B cell (primary cell): ENCODE results near the gene CACNG4. TPM values are rescaled to one million over a fixed set of nuclear protein-coding genes. Genes with fewer than 3 reads are reported as not detected.

Source experiments
- ATAC-seq: fragments of 200-7000 bp; cut with Tn5 transposase; one replicate; pipeline ENCODE4 v1.10.0; 2021; ENCODE audit warnings: low read depth, mild to moderate bottlenecking, moderate number of reproducible peaks, moderate library complexity
- CTCF ChIA-PET: fragments of 350-600 bp; sonication (Branson Sonifier 250); formaldehyde crosslinking; loops from one replicate; lab custom pipeline; 2021; ENCODE audit warnings: antibody characterized with exemption, inconsistent platforms; lab: Charles Lee
- POLR2A ChIA-PET: fragments of 350-600 bp; sonication (Branson Sonifier 250); formaldehyde crosslinking; loops from one replicate; lab custom pipeline; 2021; ENCODE audit warnings: antibody characterized with exemption; lab: Charles Lee
- DNase-seq: peaks from one replicate; pipeline ENCODE4 v3.0.0; 2013
- H2AFZ ChIP-seq: 2 replicates; pipeline ENCODE4 v1.6.1; 2012; ENCODE audit warnings: mild to moderate bottlenecking, low read depth, low read length; ENCODE audit not compliant: insufficient read depth, poor library complexity, severe bottlenecking
- H3K27ac ChIP-seq, 2 donors: 1 replicate in 1 of 2; 2 replicates in 1 of 2; pipeline ENCODE4 v1.5.1; 2012 to 2013; ENCODE audit warnings: low read length in 2 of 2, mild to moderate bottlenecking in 2 of 2, moderate library complexity in 1 of 2
- H3K27me3 ChIP-seq, 4 experiments: fragments of 200-600 bp in 1 of 4; sonication (generic) in 1 of 4; replicated peaks in 1 of 4; 1 replicate in 2 of 4; 2 replicates in 2 of 4; pipeline versions ENCODE4 v1.6.1 to v1.7.0; 2013 to 2016; ENCODE audit warnings: low read length in 3 of 4, mild to moderate bottlenecking in 2 of 4, mixed read lengths in 1 of 4, moderate library complexity in 1 of 4; ENCODE audit not compliant: insufficient read depth in 4 of 4, control insufficient read depth in 3 of 4; ENCODE audit errors: control extremely low read depth in 1 of 4
- H3K36me3 ChIP-seq, 2 experiments: replicated peaks in 1 of 2; 1 replicate in 1 of 2; 2 replicates in 1 of 2; pipeline versions ENCODE4 v1.6.1 to v1.7.1; 2013; ENCODE audit warnings: low read length in 1 of 2; ENCODE audit not compliant: insufficient read depth in 2 of 2, control insufficient read depth in 1 of 2; ENCODE audit errors: control extremely low read depth in 1 of 2, extremely low read depth in 1 of 2
- H3K4me1 ChIP-seq, 2 donors: fragments of 200-600 bp in 1 of 2; sonication (generic) in 1 of 2; 1 replicate in 1 of 2; 2 replicates in 1 of 2; pipeline versions ENCODE4 v1.5.1 to v1.6.1; 2013 to 2017; ENCODE audit warnings: low read length in 2 of 2; ENCODE audit not compliant: control insufficient read depth in 2 of 2, insufficient read depth in 2 of 2
- H3K4me2 ChIP-seq: replicated peaks from 2 replicates; pipeline ENCODE3; 2012; ENCODE audit warnings: mild to moderate bottlenecking, low read depth, low read length; ENCODE audit not compliant: poor library complexity, severe bottlenecking
- H3K4me3 ChIP-seq, 5 experiments: fragments of 200-600 bp in 1 of 5; sonication (generic) in 1 of 5; 1 replicate in 3 of 5; 2 replicates in 2 of 5; pipeline versions ENCODE4 v1.5.1 to v1.7.0; 2011 to 2016; ENCODE audit warnings: low read length in 4 of 5, mild to moderate bottlenecking in 4 of 5, low read depth in 2 of 5, control low read depth in 1 of 5, moderate library complexity in 1 of 5; ENCODE audit not compliant: insufficient read depth in 1 of 5; ENCODE audit errors: control extremely low read depth in 1 of 5, extremely low read depth in 1 of 5
- H3K79me2 ChIP-seq: fragments of 200-600 bp; sonication (generic); one replicate; pipeline ENCODE4 v1.6.0; 2016; ENCODE audit warnings: low read length; ENCODE audit not compliant: control insufficient read depth, insufficient read depth
- H3K9ac ChIP-seq: fragments of 200-600 bp; sonication (generic); 2 replicates; pipeline ENCODE4 v1.6.1; 2017; ENCODE audit warnings: mild to moderate bottlenecking, low read length, moderate library complexity
- H3K9me3 ChIP-seq, 3 donors: one replicate each; pipeline versions ENCODE4 v1.6.1 to v1.7.1; 2013; ENCODE audit warnings: low read length in 2 of 3; ENCODE audit not compliant: control insufficient read depth in 2 of 3, insufficient read depth in 1 of 3; ENCODE audit errors: control extremely low read depth in 1 of 3
- H4K20me1 ChIP-seq: 2 replicates; pipeline ENCODE4 v1.6.0; 2012; ENCODE audit warnings: mild to moderate bottlenecking, low read length; ENCODE audit not compliant: insufficient read depth, control insufficient read depth, poor library complexity, severe bottlenecking
- H3K27ac Mint-ChIP-seq: one replicate; pipeline ENCODE4 v1.8.0; 2021; ENCODE audit warnings: mixed read lengths
- H3K27me3 Mint-ChIP-seq: one replicate; pipeline ENCODE4 v1.8.0; 2021; ENCODE audit warnings: mixed read lengths
- H3K4me1 Mint-ChIP-seq: one replicate; pipeline ENCODE4 v1.8.0; 2021; ENCODE audit warnings: mixed read lengths
- H3K4me3 Mint-ChIP-seq: one replicate; pipeline ENCODE4 v1.8.0; 2021; ENCODE audit warnings: mixed read lengths
- H3K9me3 Mint-ChIP-seq: one replicate; pipeline ENCODE4 v1.8.0; 2022; ENCODE audit warnings: mixed read lengths; ENCODE audit not compliant: insufficient read depth
- CTCF ChIP-seq: fragments of 200-600 bp; IDR thresholded peaks from one replicate; pipeline ENCODE4 v1.8.0; 2022; ENCODE audit warnings: antibody characterized with exemption, mild to moderate bottlenecking
- EZH2 ChIP-seq: IDR thresholded peaks from 2 replicates; pipeline ENCODE4 v1.6.1; 2012; ENCODE audit warnings: borderline replicate concordance, low read depth, mild to moderate bottlenecking, moderate library complexity, low read length; ENCODE audit not compliant: insufficient read depth, poor library complexity, severe bottlenecking
- WGBS: methylation state at CpG from one replicate; pipeline ENCODE4 v1.1.5; 2013; ENCODE audit warnings: missing lambda C conversion rate; ENCODE audit not compliant: insufficient coverage; 5-methylcytosine and 5-hydroxymethylcytosine counted together
- intact Hi-C: fragments of 100-400 bp; cut with micrococcal nuclease; formaldehyde crosslinking; loops from one replicate; pipeline ENCODE4 v1.10.0; 2022
- polyA plus RNA-seq: library from polyadenylated mRNA; depleted of rRNA; stranded (reverse); fragments of >200 nt; gene quantifications from 2 replicates; pipeline ENCODE4 v1.2.3, GENCODE V29; 2012
- total RNA-seq, 2 donors: library from RNA; stranded (reverse); fragments of 120-200 nt in 1 of 2; gene quantifications; 1 replicate in 1 of 2; 2 replicates in 1 of 2; pipeline versions ENCODE4 v1.2.3 to v1.2.4, GENCODE V29; 2013 to 2022

The CACNG4 gene
- total and polyA plus RNA-seq, 2 donors (not counting 1 experiment from before 2014, with no cell fraction given) = not detected

GRCh38 chr17:66984730-66985129 lies 20.2 kb downstream of the CACNG4 start:
- Histone ChIP-seq H3K4me1 (no peaks in the 10 kb centered on the region), H3K9ac (no peak overlapping the region), H3K36me3 (no peaks in the 10 kb centered on the region), H4K20me1 (no peaks in the 10 kb centered on the region), H3K9me3 (peaks cover 0 to 2% (median 0%) of the 10 kb centered on the region in 3 donors), H3K27me3 (peaks cover 0 to 2% (median 0%) of the 10 kb centered on the region in 4 experiments), H3K79me2 (no peaks in the 10 kb centered on the region), H3K4me3 (no peak overlapping the region), H2AFZ (no peak overlapping the region), H3K27ac (no peak overlapping the region), H3K4me2 (no peak overlapping the region)
- DNase-seq (no peak), ATAC-seq (no peak)
- no peak overlapping the region for H3K4me3 Mint-ChIP-seq
- TF ChIP-seq EZH2 = no peak
- no peak for TF ChIP-seq CTCF
- POLR2A ChIA-PET = no interaction called here
- H3K4me1 Mint-ChIP-seq = no peaks in the 10 kb centered on the region
- peaks cover 28% of the 10 kb centered on the region for H3K27me3 Mint-ChIP-seq
- 77% methylated on average over 7 of the region's 7 CpGs for WGBS
- intact Hi-C loops = no loop called here
- no peaks in the 10 kb centered on the region for H3K9me3 Mint-ChIP-seq
- CTCF ChIA-PET = no interaction called here
- no peak overlapping the region for H3K27ac Mint-ChIP-seq

GRCh38 chr17:66985338-66986237 lies 21.1 kb downstream of the CACNG4 start:
- no peaks in the 10 kb centered on the region for H4K20me1 ChIP-seq
- intact Hi-C loops = no loop called here
- no peak overlapping the region for H3K4me3 ChIP-seq
- no peak overlapping the region for H2AFZ ChIP-seq
- Mint-ChIP-seq H3K4me3 (no peak overlapping the region), H3K27me3 (peaks cover 29% of the 10 kb centered on the region), H3K4me1 (no peaks in the 10 kb centered on the region), H3K9me3 (no peaks in the 10 kb centered on the region), H3K27ac (no peak overlapping the region)
- no peak overlapping the region for H3K4me2 ChIP-seq
- no peaks in the 10 kb centered on the region for H3K4me1 ChIP-seq
- TF ChIP-seq CTCF = no peak
- TF ChIP-seq EZH2 = no peak
- H3K27ac ChIP-seq = no peak overlapping the region
- H3K27me3 ChIP-seq = peaks cover 0 to 2% (median 0%) of the 10 kb centered on the region in 4 experiments
- WGBS = 69% methylated on average over 11 of the region's 12 CpGs
- ChIA-PET CTCF (no interaction called here), POLR2A (interaction anchor here (0.5 kb wide), 1 partner anchor 50 kb away, joined by 5 read pairs; no protein-coding TSS in a partner anchor)
- ATAC-seq (no peak), DNase-seq (no peak)
- no peaks in the 10 kb centered on the region for H3K36me3 ChIP-seq
- H3K79me2 ChIP-seq = no peaks in the 10 kb centered on the region
- peaks cover 0 to 2% (median 0%) of the 10 kb centered on the region in 3 donors for H3K9me3 ChIP-seq
- no peak overlapping the region for H3K9ac ChIP-seq
